Motor neuron (in vitro differentiated cells): ENCODE measurements around the gene CST7. TPM values are rescaled to one million over a fixed set of nuclear protein-coding genes. Genes with fewer than 3 reads are reported as not detected.

Experiments used
- ATAC-seq, 8 experiments: fragments of 200-7000 bp; cut with Tn5 transposase; replicated peaks in 6 of 8; 2 replicates each; pipeline ENCODE4 v1.8.0; 2021; ENCODE audit warnings: mild to moderate bottlenecking in 8 of 8, moderate library complexity in 8 of 8
- H3K27ac ChIP-seq, 2 donors: fragments of 250-450 bp; sonication (Bioruptor Pico); 2 replicates each; pipeline ENCODE4 v1.9.0; 2021; ENCODE audit warnings: antibody characterized with exemption in 2 of 2, mild to moderate bottlenecking in 2 of 2, moderate library complexity in 1 of 2
- H3K4me1 ChIP-seq, 2 donors: fragments of 250-450 bp; sonication (Bioruptor Pico); replicated peaks in 1 of 2; 2 replicates each; pipeline ENCODE4 v1.6.1; 2021; ENCODE audit warnings: antibody characterized with exemption in 2 of 2, mild to moderate bottlenecking in 2 of 2, moderate library complexity in 1 of 2
- H3K4me3 ChIP-seq, 5 donors: fragments of 250-450 bp; sonication (Bioruptor Pico); 2 replicates each; pipeline ENCODE4 v1.9.0; 2021; ENCODE audit warnings: antibody characterized with exemption in 5 of 5, mild to moderate bottlenecking in 5 of 5, moderate library complexity in 4 of 5
- WGBS, 10 experiments: fragments of 450-650 bp; shearing (Covaris generic); methylation state at CpG; one replicate each; pipeline ENCODE4 v1.0.0; 2022; 5-methylcytosine and 5-hydroxymethylcytosine counted together
- in situ Hi-C, 9 experiments: fragments of 400-800 bp; cut with MboI; loops; one replicate each; pipeline ENCODE4 v1.15.0; 2021; ENCODE audit warnings: low sequenced_read_pairs in 9 of 9, low pct_unique_long_range_greater_than_20kb in 2 of 9; ENCODE audit not compliant: unreplicated experiment in 9 of 9
- total RNA-seq, 8 experiments: library from RNA; unstranded; fragments of 300-600 nt; gene quantifications; 2 replicates each; pipeline versions ENCODE4 v1.2.3 to v1.2.4, GENCODE V29; 2022

The CST7 gene
- total RNA-seq, 8 experiments from 2014 or later: not detected

- no peak for ATAC-seq
- WGBS, 10 experiments: 67 to 100% (median 91%) methylated on average over 1 to 4 of the region's 7 CpGs; no CpG with 5 or more reads in 1 of the 10 experiments
Observed at GRCh38 chr20:24965065-24965919, 16.2 kb downstream of the CST7 start.

GRCh38 chr20:24966317-24967012, 17.4 kb downstream of the CST7 start:
- in situ Hi-C loops: no loop called here
- no peak overlapping the region for H3K27ac ChIP-seq
- no peak overlapping the region for H3K4me3 ChIP-seq
- ATAC-seq: no peak
- WGBS, 10 experiments: 67 to 100% (median 94%) methylated on average over 1 to 9 of the region's 15 CpGs; no CpG with 5 or more reads in 2 of the 10 experiments
- no peaks in the 10 kb centered on the region for H3K4me1 ChIP-seq

More at GRCh38 chr20:24965065-24965919, 16.2 kb downstream of the CST7 start:
- Histone ChIP-seq H3K27ac (no peak overlapping the region), H3K4me3 (no peak overlapping the region), H3K4me1 (no peaks in the 10 kb centered on the region)
- in situ Hi-C loops: no loop called here

- Histone ChIP-seq H3K4me3 (no peak overlapping the region), H3K27ac (no peak overlapping the region), H3K4me1 (no peaks in the 10 kb centered on the region)
- no peak for ATAC-seq
- 79 to 100% (median 87%) methylated on average over 1 to 4 of the region's 5 CpGs for WGBS, 10 experiments
- in situ Hi-C loops: no loop called here
Observed at GRCh38 chr20:24968278-24968800, 19.3 kb downstream of the CST7 start.

GRCh38 chr20:24969186-24970029, 20.3 kb downstream of the CST7 start:
- in situ Hi-C loops: no loop called here
- ATAC-seq: no peak
- 93 to 100% (median 100%) methylated on average over 1 to 8 of the region's 19 CpGs; no CpG with 5 or more reads in 3 of the 10 experiments for WGBS, 10 experiments
- Histone ChIP-seq H3K4me1 (no peaks in the 10 kb centered on the region), H3K27ac (no peak overlapping the region), H3K4me3 (no peak overlapping the region)

- in situ Hi-C loops: no loop called here
- no peak for ATAC-seq
- H3K27ac ChIP-seq: no peak overlapping the region
- H3K4me3 ChIP-seq: no peak overlapping the region
- 81 to 100% (median 94%) methylated on average over 2 to 5 of the region's 5 CpGs; no CpG with 5 or more reads in 2 of the 10 experiments for WGBS, 10 experiments
- no peaks in the 10 kb centered on the region for H3K4me1 ChIP-seq
Observed at GRCh38 chr20:24970030-24970553, 21.0 kb downstream of the CST7 start.

GRCh38 chr20:24970754-24971153, 21.7 kb downstream of the CST7 start:
- Histone ChIP-seq H3K4me1 (no peaks in the 10 kb centered on the region), H3K4me3 (no peak overlapping the region), H3K27ac (no peak overlapping the region)
- in situ Hi-C loops: no loop called here
- no peak for ATAC-seq
- 73 to 100% (median 92%) methylated on average over 1 to 8 of the region's 8 CpGs; no CpG with 5 or more reads in 1 of the 10 experiments for WGBS, 10 experiments

GRCh38 chr20:24971376-24972101, 22.5 kb downstream of the CST7 start:
- Histone ChIP-seq H3K4me1 (no peaks in the 10 kb centered on the region), H3K4me3 (no peak overlapping the region), H3K27ac (no peak overlapping the region)
- in situ Hi-C loops: no loop called here
- no peak for ATAC-seq
- 80 to 100% (median 94%) methylated on average over 1 to 6 of the region's 6 CpGs; no CpG with 5 or more reads in 1 of the 10 experiments for WGBS, 10 experiments

GRCh38 chr20:24972341-24972740, 23.3 kb downstream of the CST7 start:
- Histone ChIP-seq H3K27ac (no peak overlapping the region), H3K4me3 (no peak overlapping the region), H3K4me1 (no peaks in the 10 kb centered on the region)
- ATAC-seq: no peak
- WGBS, 10 experiments: 100% methylated on average over 1 of the region's 2 CpGs; no CpG with 5 or more reads in 9 of the 10 experiments
- in situ Hi-C loops: no loop called here

- no peak overlapping the region for H3K4me3 ChIP-seq
- 100% methylated on average over 1 of the region's 1 CpG; no CpG with 5 or more reads in 8 of the 10 experiments for WGBS, 10 experiments
- in situ Hi-C loops: loop anchor here in 3 of 9 experiments (25.0 kb wide), 3 partner anchors 185 to 335 kb away; partner anchors contain the start of gene ENTPD6 (in 2 of the 3)
- no peak overlapping the region for H3K27ac ChIP-seq
- no peaks in the 10 kb centered on the region for H3K4me1 ChIP-seq
- ATAC-seq: no peak
Observed at GRCh38 chr20:24977336-24977735, 28.3 kb downstream of the CST7 start.

- WGBS, 10 experiments: 79 to 100% (median 89%) methylated on average over 1 to 3 of the region's 3 CpGs; no CpG with 5 or more reads in 3 of the 10 experiments
- no peak for ATAC-seq
- Histone ChIP-seq H3K4me1 (no peaks in the 10 kb centered on the region), H3K4me3 (no peak overlapping the region), H3K27ac (no peak overlapping the region)
- in situ Hi-C loops: loop anchor here in 3 of 9 experiments (25.0 kb wide), 3 partner anchors 185 to 335 kb away; partner anchors contain the start of gene ENTPD6 (in 2 of the 3)
Observed at GRCh38 chr20:24977797-24978196, 28.7 kb downstream of the CST7 start.

- Histone ChIP-seq H3K4me1 (no peaks in the 10 kb centered on the region), H3K4me3 (no peak overlapping the region), H3K27ac (no peak overlapping the region)
- in situ Hi-C loops: loop anchor here in 3 of 9 experiments (25.0 kb wide), 3 partner anchors 184 to 334 kb away; partner anchors contain the start of gene ENTPD6 (in 2 of the 3)
- no peak for ATAC-seq
- 69 to 100% (median 100%) methylated on average over 2 to 4 of the region's 8 CpGs; no CpG with 5 or more reads in 2 of the 10 experiments for WGBS, 10 experiments
Observed at GRCh38 chr20:24978513-24978912, 29.4 kb downstream of the CST7 start.
